GM21786 (cell line): ENCODE data around the gene APOL3.
"Not testable (repeated sequence)": the region's sequence is repeated elsewhere in the genome, so short reads cannot be mapped to it uniquely, and the experiment has no call there.

Experiments
- ATAC-seq: cut with Tn5 transposase; IDR thresholded peaks from one replicate; pipeline ENCODE4 v1.9.1; 2021; ENCODE audit not compliant: unreplicated experiment

Gene APOL3

GRCh38 chr22:36160499-36160942, at the start of gene APOL3:
Gene APOL3, minus strand, starts transcription at chr22:36160755. Its CDS starts 11,700 bp downstream, at chr22:36149055.
- ATAC-seq = no peak

GRCh38 chr22:36210224-36210623, 49.7 kb upstream of the APOL3 start:
- ATAC-seq = no peak

GRCh38 chr22:36209488-36209908, 48.9 kb upstream of the APOL3 start:
- ATAC-seq = not testable (repeated sequence)

GRCh38 chr22:36208914-36209313, 48.4 kb upstream of the APOL3 start:
- no peak for ATAC-seq

GRCh38 chr22:36208162-36208765, 47.7 kb upstream of the APOL3 start:
- no peak for ATAC-seq

- no peak for ATAC-seq
Observed at GRCh38 chr22:36206255-36206654, 45.7 kb upstream of the APOL3 start.

- not testable (repeated sequence) for ATAC-seq
Observed at GRCh38 chr22:36205573-36205972, 45.0 kb upstream of the APOL3 start.

GRCh38 chr22:36204632-36205015, 44.1 kb upstream of the APOL3 start:
- ATAC-seq = no peak

- ATAC-seq = no peak
Observed at GRCh38 chr22:36204001-36204631, 43.6 kb upstream of the APOL3 start.

GRCh38 chr22:36203441-36203840, 42.9 kb upstream of the APOL3 start:
- ATAC-seq = not testable (repeated sequence)

GRCh38 chr22:36202906-36203305, 42.4 kb upstream of the APOL3 start:
- not testable (repeated sequence) for ATAC-seq

GRCh38 chr22:36201630-36202319, 41.2 kb upstream of the APOL3 start, which contains the start of gene APOL4:
Gene APOL4, minus strand, starts transcription at chr22:36201809. Its CDS starts 75 bp downstream, at chr22:36201734.
- ATAC-seq = no peak

GRCh38 chr22:36201025-36201424, 40.5 kb upstream of the APOL3 start:
- not testable (repeated sequence) for ATAC-seq

GRCh38 chr22:36199001-36199551, 38.5 kb upstream of the APOL3 start:
- no peak for ATAC-seq

GRCh38 chr22:36198536-36198935, 38.0 kb upstream of the APOL3 start:
- no peak for ATAC-seq

- no peak for ATAC-seq
Observed at GRCh38 chr22:36197514-36198146, 37.1 kb upstream of the APOL3 start.

GRCh38 chr22:36197065-36197440, 36.5 kb upstream of the APOL3 start:
- ATAC-seq = no peak

- ATAC-seq = no peak
Observed at GRCh38 chr22:36196254-36197064, 35.9 kb upstream of the APOL3 start.

- no peak for ATAC-seq
Observed at GRCh38 chr22:36194971-36195370, 34.4 kb upstream of the APOL3 start.

GRCh38 chr22:36194385-36194784, 33.8 kb upstream of the APOL3 start:
- ATAC-seq = no peak
